ENCODE data around the gene BANP. TPM values are rescaled to one million over a fixed set of nuclear protein-coding genes. Genes with fewer than 3 reads are reported as not detected.

BANP gene
- total RNA-seq, 4 donors from 2014 or later = 18.9 to 33.6 (median 28.2) TPM

DNA sequence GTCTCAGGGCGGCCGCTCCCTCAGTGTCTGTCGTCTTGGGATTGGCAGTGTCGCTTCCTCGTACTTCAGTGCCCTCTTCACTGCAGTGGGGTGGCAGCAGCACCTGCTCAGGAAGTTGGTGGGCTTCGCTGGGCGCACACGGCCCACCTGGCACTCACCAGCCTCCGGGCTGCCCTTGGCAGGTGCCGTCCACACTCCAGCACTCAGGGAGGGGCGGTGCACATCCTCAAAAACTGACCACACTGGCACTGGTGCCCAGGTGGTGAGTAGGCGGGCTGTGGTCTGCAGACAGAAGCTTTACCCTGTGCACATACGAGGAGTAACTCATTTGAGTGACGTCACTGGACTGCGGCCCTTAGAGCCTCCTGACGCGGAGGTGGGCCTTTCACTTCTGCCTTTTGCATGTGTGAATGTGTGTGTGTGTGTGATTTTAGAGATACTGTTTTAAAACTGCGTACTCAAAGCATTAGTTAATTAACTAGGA lies 94.6 kb downstream of the BANP start:
- no peak for DNase-seq (ENCODE audit: extremely low spot score)
- 93% methylated on average over 14 of the region's 18 CpGs for WGBS
- H3K36me3 ChIP-seq = peaks cover 3 to 60% (median 29%) of the 10 kb centered on the region in 4 donors
- TF ChIP-seq, protein P1, sequence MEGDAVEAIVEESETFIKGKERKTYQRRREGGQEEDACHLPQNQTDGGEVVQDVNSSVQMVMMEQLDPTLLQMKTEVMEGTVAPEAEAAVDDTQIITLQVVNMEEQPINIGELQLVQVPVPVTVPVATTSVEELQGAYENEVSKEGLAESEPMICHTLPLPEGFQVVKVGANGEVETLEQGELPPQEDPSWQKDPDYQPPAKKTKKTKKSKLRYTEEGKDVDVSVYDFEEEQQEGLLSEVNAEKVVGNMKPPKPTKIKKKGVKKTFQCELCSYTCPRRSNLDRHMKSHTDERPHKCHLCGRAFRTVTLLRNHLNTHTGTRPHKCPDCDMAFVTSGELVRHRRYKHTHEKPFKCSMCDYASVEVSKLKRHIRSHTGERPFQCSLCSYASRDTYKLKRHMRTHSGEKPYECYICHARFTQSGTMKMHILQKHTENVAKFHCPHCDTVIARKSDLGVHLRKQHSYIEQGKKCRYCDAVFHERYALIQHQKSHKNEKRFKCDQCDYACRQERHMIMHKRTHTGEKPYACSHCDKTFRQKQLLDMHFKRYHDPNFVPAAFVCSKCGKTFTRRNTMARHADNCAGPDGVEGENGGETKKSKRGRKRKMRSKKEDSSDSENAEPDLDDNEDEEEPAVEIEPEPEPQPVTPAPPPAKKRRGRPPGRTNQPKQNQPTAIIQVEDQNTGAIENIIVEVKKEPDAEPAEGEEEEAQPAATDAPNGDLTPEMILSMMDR (IDR thresholded peaks at IDR 0.05) = no peak
- TF ChIP-seq EP300 (IDR thresholded peaks at IDR 0.05) = no peak
- no peak for TF ChIP-seq POLR2A (IDR thresholded peaks at IDR 0.05; ENCODE audit: low read depth)
- no peak for TF ChIP-seq POLR2AphosphoS5 (IDR thresholded peaks at IDR 0.05)
- no peak overlapping the region for H3K4me3 ChIP-seq
- no peaks in the 10 kb centered on the region for H3K9me3 ChIP-seq
- intact Hi-C loops (cut with DNase I) = no loop called here
- H3K4me1 ChIP-seq = no peaks in the 10 kb centered on the region
- H3K27ac ChIP-seq (replicated peaks in 1 of 4) = no peak overlapping the region
- H3K27me3 ChIP-seq = no peaks in the 10 kb centered on the region

DNA sequence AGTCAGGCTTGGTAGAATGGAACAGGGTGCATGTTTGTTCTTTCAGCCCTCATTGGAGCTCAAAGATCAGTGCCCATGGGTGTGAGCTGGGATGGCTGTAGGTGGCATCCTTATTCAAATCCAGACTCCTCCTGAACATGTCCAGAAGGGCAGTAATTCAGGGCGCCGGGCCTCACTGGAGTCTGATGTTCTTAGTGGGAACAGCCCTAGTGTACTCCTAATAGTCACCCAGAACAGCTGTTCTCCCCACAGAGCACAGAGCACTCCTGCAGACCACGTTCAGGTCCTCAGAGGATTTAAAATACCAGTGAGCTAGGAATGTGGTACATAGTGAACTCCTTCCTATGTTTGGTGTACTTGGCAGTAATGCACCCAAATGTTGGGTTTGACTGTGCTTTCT lies 96.2 kb downstream of the BANP start:
- TF ChIP-seq EP300 (IDR thresholded peaks at IDR 0.05) = no peak
- TF ChIP-seq, protein P1 (IDR thresholded peaks at IDR 0.05) = no peak
- no peak for TF ChIP-seq POLR2A (IDR thresholded peaks at IDR 0.05; ENCODE audit: low read depth)
- no peak for TF ChIP-seq POLR2AphosphoS5 (IDR thresholded peaks at IDR 0.05)
- DNase-seq (ENCODE audit: extremely low spot score) = no peak
- 93% methylated on average over 3 of the region's 3 CpGs for whole genome bisulfite sequencing
- intact Hi-C loops (cut with DNase I) = no loop called here
- no peak overlapping the region for H3K27ac ChIP-seq (replicated peaks in 1 of 4)
- H3K36me3 ChIP-seq = peaks cover 4 to 61% (median 41%) of the 10 kb centered on the region in 4 donors
- H3K4me3 ChIP-seq = no peak overlapping the region
- no peaks in the 10 kb centered on the region for H3K4me1 ChIP-seq
- no peaks in the 10 kb centered on the region for H3K27me3 ChIP-seq
- no peaks in the 10 kb centered on the region for H3K9me3 ChIP-seq

DNA sequence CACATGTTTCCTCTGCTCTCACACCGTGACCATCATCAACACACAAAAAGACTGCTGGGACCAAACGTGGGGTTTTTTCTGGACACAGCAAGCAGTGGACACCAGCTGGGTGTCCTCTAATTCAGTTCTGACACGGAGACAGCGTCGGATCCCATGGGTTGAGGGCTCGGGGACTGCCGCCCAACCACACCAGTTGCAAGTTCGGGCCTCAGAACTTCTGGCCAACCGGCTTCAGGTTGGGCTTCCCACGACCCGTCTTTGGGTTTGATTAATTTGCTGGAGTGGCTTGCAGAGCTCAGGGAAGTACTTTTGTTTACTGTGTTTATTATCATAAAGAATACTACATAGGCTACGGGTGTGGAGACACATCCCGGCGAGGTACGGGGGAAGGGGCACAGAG lies 97.8 kb downstream of the BANP start:
- H3K27ac ChIP-seq (replicated peaks in 1 of 4) = no peak overlapping the region
- no peak overlapping the region for H3K4me3 ChIP-seq
- 81% methylated on average over 14 of the region's 15 CpGs for WGBS
- no peaks in the 10 kb centered on the region for H3K9me3 ChIP-seq
- intact Hi-C loops (cut with DNase I) = no loop called here
- no peak for TF ChIP-seq POLR2AphosphoS5 (IDR thresholded peaks at IDR 0.05)
- TF ChIP-seq, protein P1 (IDR thresholded peaks at IDR 0.05) = no peak
- peaks cover 6 to 67% (median 47%) of the 10 kb centered on the region in 4 donors for H3K36me3 ChIP-seq
- no peaks in the 10 kb centered on the region for H3K27me3 ChIP-seq
- DNase-seq (ENCODE audit: extremely low spot score) = no peak
- H3K4me1 ChIP-seq = no peaks in the 10 kb centered on the region

DNA sequence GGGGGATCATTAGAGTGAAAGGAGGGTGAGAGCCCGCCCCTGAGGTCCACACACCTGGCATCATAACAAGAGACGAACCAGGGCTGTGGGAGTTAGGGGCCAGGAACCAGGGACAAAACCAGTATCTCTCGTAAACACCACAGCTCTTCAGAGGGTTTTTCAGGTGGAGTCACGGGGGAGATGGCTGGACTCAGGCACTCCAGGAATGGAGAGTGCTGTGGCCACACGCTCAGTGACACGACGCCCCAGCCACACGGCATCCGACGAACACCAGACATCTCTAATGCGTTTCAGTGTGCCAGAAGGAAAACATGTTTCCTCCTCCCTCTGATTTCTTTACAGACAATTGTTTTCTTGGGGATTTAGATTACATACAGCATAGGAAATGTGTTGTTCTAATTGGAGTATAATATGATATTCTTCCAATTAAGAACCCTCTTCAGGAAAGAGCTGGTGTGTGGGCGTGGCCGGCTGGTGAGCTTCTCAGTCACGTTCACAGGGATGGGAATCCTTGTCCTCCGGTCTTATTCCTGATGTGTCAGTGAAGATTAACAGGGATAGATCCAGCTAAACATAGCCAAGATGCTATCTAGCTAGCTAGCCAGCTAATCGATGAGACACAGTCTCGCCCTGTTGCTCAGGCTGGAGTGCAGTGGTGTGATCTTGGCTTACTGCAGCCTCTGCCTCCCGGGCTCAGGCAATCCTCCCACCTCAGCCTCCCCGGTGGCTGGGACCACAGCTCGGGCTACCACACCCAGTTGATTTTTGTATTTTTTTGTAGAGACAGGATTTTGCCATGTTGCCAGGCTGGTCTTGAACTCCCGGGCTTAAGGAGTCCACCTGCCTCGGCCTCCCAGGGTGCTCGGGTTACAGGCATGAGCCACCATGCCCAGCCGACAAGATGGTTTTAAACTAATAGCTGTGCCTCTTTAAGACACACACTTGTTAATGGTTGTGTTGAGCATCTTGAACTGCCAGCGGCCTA lies 98.6 kb downstream of the BANP start:
- 87% methylated on average over 25 of the region's 25 CpGs for WGBS
- DNase-seq (ENCODE audit: extremely low spot score) = no peak
- H3K36me3 ChIP-seq = peaks cover 6 to 67% (median 47%) of the 10 kb centered on the region in 4 donors
- no peak overlapping the region for H3K4me3 ChIP-seq
- no peaks in the 10 kb centered on the region for H3K27me3 ChIP-seq
- TF ChIP-seq EP300 (IDR thresholded peaks at IDR 0.05) (no peak), POLR2A (IDR thresholded peaks at IDR 0.05; ENCODE audit: low read depth) (no peak), POLR2AphosphoS5 (IDR thresholded peaks at IDR 0.05) (no peak)
- TF ChIP-seq, protein P1 (IDR thresholded peaks at IDR 0.05) = no peak
- intact Hi-C loops (cut with DNase I) = no loop called here
- H3K9me3 ChIP-seq = no peaks in the 10 kb centered on the region
- H3K27ac ChIP-seq (replicated peaks in 1 of 4) = no peak overlapping the region
- no peaks in the 10 kb centered on the region for H3K4me1 ChIP-seq

Data from esophagus muscularis mucosa (tissue), 4 donors.